Spleen (tissue), 7 donors: Measurements from ENCODE around the gene ZEB2.

Experiments
- POLR2A ChIP-seq, 3 donors: fragments of 450-650 bp; IDR thresholded peaks; one replicate each; pipeline ENCODE4 v1.5.1; 2017; ENCODE audit warnings: antibody characterized with exemption in 3 of 3, mild to moderate bottlenecking in 1 of 3
- POLR2AphosphoS5 ChIP-seq, 3 donors: sonication (generic); formaldehyde crosslinking; IDR thresholded peaks; one replicate each; pipeline ENCODE4 v1.5.1; 2017; ENCODE audit warnings: antibody characterized with exemption in 3 of 3
- TF ChIP-seq, protein P1 (sequence below), 11 experiments: fragments of 200-600 bp in 7 of 11; fragments of 450-650 bp in 4 of 11; sonication (generic) in 4 of 11; IDR thresholded peaks in 8 of 11; conservative IDR thresholded peaks in 3 of 11; 1 replicate in 7 of 11; 2 replicates in 4 of 11; pipeline versions ENCODE4 v1.4.0 to v1.8.0; 2016 to 2021; ENCODE audit warnings: antibody characterized with exemption in 11 of 11, inconsistent platforms in 4 of 11, mild to moderate bottlenecking in 1 of 11
- donor health status: DM: no; HTN: no; CAD: no; lungs with moderate emphysema.
- donor health status: DM: no; HTN: no; CAD: no.
- donor health status: DM: no; HTN: no; CAD: no.

GRCh38 chr2:144334551-144334950 is 185.4 kb downstream of the ZEB2 start:
- TF ChIP-seq, protein P1, sequence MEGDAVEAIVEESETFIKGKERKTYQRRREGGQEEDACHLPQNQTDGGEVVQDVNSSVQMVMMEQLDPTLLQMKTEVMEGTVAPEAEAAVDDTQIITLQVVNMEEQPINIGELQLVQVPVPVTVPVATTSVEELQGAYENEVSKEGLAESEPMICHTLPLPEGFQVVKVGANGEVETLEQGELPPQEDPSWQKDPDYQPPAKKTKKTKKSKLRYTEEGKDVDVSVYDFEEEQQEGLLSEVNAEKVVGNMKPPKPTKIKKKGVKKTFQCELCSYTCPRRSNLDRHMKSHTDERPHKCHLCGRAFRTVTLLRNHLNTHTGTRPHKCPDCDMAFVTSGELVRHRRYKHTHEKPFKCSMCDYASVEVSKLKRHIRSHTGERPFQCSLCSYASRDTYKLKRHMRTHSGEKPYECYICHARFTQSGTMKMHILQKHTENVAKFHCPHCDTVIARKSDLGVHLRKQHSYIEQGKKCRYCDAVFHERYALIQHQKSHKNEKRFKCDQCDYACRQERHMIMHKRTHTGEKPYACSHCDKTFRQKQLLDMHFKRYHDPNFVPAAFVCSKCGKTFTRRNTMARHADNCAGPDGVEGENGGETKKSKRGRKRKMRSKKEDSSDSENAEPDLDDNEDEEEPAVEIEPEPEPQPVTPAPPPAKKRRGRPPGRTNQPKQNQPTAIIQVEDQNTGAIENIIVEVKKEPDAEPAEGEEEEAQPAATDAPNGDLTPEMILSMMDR (IDR thresholded peaks at IDR 0.05 in 8 of 11, conservative IDR thresholded peaks at IDR 0.05 in 3 of 11), result no peak
- TF ChIP-seq POLR2AphosphoS5 (IDR thresholded peaks at IDR 0.05), result no peak
- no peak for TF ChIP-seq POLR2A (IDR thresholded peaks at IDR 0.05)
